Stimulated activated CD8-positive, alpha-beta memory T cell treated with anti-CD3 and anti-CD28 coated beads, Interleukin-4, amount 100 ng/mL, for 1 hour (primary cell): ENCODE measurements around the gene NADK2.

ENCODE experiments used
- DNase-seq, 2 donors: peaks; one replicate each; pipeline ENCODE4 v3.0.0-alpha.2; 2020; ENCODE audit warnings: low read depth in 2 of 2, low spot score in 1 of 2

NADK2 gene

GRCh38 chr5:36164461-36164860 is 77.3 kb downstream of the NADK2 start:
- no peak for DNase-seq

GRCh38 chr5:36162810-36163486 is 78.8 kb downstream of the NADK2 start:
- no peak for DNase-seq

- no peak for DNase-seq
Measured at GRCh38 chr5:36161361-36161760, 80.4 kb downstream of the NADK2 start.

- no peak for DNase-seq
Measured at GRCh38 chr5:36160617-36161016, 81.1 kb downstream of the NADK2 start.

GRCh38 chr5:36158144-36158543 is 83.6 kb downstream of the NADK2 start:
- no peak for DNase-seq

- DNase-seq: no peak
Measured at GRCh38 chr5:36156619-36157018, 85.1 kb downstream of the NADK2 start.

- no peak for DNase-seq
Measured at GRCh38 chr5:36156121-36156601, 85.6 kb downstream of the NADK2 start.

- no peak for DNase-seq
Measured at GRCh38 chr5:36155291-36155690, 86.4 kb downstream of the NADK2 start.

- DNase-seq: no peak
Measured at GRCh38 chr5:36153726-36154125, 88.0 kb downstream of the NADK2 start.

GRCh38 chr5:36153298-36153677 is 88.4 kb downstream of the NADK2 start:
- DNase-seq: no peak

- DNase-seq: no peak
Measured at GRCh38 chr5:36152324-36153297, 89.1 kb downstream of the NADK2 start.

GRCh38 chr5:36151434-36152323 is 90.0 kb downstream of the NADK2 start, which contains the start of the genes LMBRD2 and SKP2:
TSS of gene LMBRD2 (minus strand) at chr5:36151887. CDS start at chr5:36143349, 8,538 bp downstream.
TSS of gene SKP2 (plus strand) at chr5:36152111. CDS start at chr5:36152263, 152 bp downstream.
- peak; percentile 83 to 93 for DNase-seq

- no peak for DNase-seq
Measured at GRCh38 chr5:36150676-36151433, 90.9 kb downstream of the NADK2 start.

- DNase-seq: no peak
Measured at GRCh38 chr5:36147681-36148080, 94.0 kb downstream of the NADK2 start.

- no peak for DNase-seq
Measured at GRCh38 chr5:36146390-36146789, 95.3 kb downstream of the NADK2 start.

GRCh38 chr5:36145311-36145710 is 96.4 kb downstream of the NADK2 start:
- no peak for DNase-seq
